Measurements from ENCODE around the gene PHC1. TPM values are rescaled to one million over a fixed set of nuclear protein-coding genes. Genes with fewer than 3 reads are reported as not detected.

PHC1 gene
- 85.9 TPM for total RNA-seq

DNA sequence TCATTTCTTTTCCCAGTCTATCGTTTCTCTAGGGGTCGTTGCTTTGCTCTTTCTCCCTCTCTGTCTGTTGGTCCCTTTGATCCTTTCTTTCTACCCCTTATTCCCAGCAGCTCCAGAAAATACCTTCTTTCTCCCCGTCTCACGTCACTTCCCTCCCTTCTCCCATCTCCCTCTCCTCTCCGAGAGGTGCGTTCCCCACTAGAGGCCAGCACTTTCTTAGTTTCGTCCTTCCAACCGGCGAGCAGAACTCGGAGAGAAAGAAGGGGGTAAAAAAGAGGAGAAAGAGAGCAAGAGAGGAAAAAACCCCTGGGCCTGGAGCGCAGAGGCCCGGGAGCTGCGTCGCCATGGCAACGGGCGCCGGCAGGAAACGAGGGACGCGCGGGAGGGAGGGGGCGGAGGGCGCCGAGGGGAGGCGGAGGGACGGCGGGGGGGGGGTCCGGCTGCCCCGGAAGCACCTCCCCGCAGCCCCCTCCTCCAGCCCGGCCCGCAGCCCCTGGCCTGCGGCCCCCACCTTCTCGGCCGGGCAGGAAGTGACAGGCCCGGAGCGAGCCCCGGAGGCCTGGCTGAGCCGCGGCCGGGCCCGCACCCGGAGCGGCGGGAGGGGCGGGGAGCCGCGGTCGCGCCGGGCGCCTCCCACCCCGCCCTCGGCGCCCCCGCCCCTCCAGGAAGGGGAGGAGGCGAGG lies at the start of gene PHC1:
Gene PHC1 (plus strand): TSS at position 477 of the 683 bp plus-strand sequence. CDS start 3,169 bp downstream, outside the sequence.

DNA sequence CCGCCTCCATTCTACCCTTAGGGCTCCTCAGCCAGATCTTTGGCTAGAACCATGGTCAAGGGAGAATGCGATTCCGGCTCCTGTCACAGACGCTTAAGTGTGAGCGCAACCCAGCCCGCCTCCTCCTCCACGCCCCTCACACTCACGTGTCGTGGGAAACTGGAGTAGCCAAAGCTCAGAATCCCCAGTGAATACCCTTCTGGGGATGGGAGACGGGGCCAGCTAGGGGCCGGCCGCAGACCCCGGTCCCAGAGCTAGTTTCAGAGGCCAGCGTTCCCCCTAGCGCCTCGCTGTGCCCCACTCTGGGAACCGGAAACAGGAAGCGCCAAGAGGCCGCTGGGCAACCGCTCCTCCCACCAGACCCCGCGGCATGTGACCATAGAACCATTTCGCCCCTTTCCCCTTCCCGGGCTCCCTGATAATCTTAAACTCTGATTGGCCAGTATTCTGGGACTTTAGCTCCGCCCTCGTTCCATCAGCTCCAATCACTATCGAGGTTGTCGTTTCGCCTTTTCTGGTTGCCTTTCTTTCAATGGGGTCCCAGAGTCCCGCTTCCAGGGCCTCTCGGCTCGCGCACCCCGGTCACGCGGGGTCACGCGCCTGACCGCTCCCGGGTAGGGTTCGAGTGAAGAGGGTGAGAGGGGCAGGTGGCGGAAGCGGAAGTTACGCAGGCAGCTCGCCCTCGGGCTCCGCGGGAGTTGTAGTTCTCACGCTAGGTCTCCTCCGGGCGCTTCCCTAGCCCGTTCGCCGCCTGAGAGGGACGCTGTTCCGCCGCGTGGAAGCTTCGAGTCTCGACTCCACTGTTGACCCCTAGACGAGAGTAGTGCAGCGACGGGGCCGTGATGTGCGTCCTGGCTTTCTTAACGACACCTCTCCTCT lies 35.3 kb downstream of the PHC1 start, which contains the start of gene M6PR:
Gene M6PR (minus strand): TSS at position 304 of the 879 bp plus-strand sequence. CDS start 3,241 bp downstream, outside the sequence.

DNA sequence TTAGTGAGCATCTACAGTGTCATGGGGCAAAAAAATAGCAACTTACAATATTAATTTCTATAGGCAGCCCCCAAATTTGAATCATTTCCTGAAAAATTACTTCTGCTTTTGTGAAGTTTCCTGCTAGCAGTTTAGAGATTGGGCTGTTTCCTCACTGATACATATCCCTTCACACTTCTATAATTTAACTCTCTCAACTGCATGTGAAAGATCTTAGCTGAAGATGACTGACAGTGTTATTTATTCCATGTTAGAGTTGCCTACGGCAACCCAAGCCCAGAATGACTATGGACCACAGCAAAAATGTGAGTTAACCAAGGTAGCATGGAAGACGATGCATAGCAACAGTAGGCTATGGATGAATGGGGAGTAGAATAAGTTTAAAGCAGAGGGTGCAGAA lies 75.1 kb downstream of the PHC1 start, which contains the start of gene KLRG1:
Gene KLRG1 (plus strand): TSS at position 134 of the 400 bp plus-strand sequence. CDS start 90 bp downstream, at position 224.

Other genes starting within 250 kb of the PHC1 start
- 69.1 TPM for gene RIMKLB, start 216.5 kb upstream of the PHC1 start, total RNA-seq
- gene A2ML1, start 91.9 kb upstream of the PHC1 start, total RNA-seq = 0.93 TPM
- gene M6PR, start 35.1 kb downstream of the PHC1 start, total RNA-seq = 80.2 TPM
- 3.9 TPM for gene KLRG1, start 75.0 kb downstream of the PHC1 start, total RNA-seq
- 306 TPM for gene A2M, start 201.4 kb downstream of the PHC1 start, total RNA-seq

Measured in metanephros (tissue), 1 donor.